22Rv1 (cell line): ENCODE data around the gene STARD10.

Source experiments
- H3K27ac ChIP-seq: fragments of 450-650 bp; 2 replicates; pipeline ENCODE4 v1.5.1; 2017
- ZFX ChIP-seq: fragments of 450-650 bp; IDR thresholded peaks from 2 replicates; pipeline ENCODE4 v1.6.1; 2017; ENCODE audit warnings: antibody characterized with exemption, borderline replicate concordance
- TF ChIP-seq, protein P1 (sequence below): fragments of 450-650 bp; IDR thresholded peaks from 2 replicates; pipeline ENCODE4 v1.5.1; 2017; ENCODE audit warnings: mild to moderate bottlenecking

The STARD10 gene

DNA sequence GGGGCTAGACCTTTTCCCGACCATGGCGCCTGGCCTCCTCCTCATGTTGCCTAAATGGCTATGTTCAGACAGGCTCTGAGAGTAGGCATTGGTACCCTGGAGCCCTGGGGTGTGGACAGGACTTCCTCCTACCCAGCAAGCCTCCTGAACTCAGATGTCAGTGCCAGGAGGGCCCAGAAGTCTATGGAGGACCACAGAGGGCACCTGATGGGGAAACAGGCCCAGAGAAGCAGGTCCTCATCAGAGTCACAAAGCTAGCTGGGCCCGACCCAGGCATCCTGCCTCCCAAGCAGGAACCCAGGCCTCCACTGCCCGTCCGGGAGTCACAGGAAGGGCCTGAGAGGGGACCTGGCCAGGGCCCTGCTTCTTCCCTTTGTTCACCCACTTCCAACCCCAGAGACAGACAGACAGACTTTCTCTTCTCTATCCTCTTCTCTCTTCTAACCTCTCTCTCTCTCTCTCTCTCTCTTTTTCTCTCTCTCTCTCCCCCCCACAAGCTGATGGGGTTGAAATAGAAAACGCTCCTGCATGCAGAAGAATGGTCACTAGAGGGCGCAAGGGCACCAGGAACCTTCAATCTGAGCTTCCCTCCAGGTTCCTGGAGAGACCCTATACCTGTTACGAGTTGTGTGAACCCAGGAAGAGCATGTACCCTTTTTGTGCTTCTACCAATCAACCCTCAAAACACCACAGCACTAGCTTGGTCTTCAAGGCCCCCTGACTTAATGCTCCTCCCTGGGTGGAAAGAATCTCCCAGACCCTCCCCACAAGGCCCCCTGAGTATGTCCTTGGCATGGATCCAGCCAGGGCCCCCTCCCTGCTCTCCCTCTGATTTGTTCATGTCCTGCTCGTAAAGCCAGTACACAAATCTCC lies 68.8 kb downstream of the STARD10 start:
- TF ChIP-seq ZFX = no peak
- TF ChIP-seq, protein P1, sequence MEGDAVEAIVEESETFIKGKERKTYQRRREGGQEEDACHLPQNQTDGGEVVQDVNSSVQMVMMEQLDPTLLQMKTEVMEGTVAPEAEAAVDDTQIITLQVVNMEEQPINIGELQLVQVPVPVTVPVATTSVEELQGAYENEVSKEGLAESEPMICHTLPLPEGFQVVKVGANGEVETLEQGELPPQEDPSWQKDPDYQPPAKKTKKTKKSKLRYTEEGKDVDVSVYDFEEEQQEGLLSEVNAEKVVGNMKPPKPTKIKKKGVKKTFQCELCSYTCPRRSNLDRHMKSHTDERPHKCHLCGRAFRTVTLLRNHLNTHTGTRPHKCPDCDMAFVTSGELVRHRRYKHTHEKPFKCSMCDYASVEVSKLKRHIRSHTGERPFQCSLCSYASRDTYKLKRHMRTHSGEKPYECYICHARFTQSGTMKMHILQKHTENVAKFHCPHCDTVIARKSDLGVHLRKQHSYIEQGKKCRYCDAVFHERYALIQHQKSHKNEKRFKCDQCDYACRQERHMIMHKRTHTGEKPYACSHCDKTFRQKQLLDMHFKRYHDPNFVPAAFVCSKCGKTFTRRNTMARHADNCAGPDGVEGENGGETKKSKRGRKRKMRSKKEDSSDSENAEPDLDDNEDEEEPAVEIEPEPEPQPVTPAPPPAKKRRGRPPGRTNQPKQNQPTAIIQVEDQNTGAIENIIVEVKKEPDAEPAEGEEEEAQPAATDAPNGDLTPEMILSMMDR = peak; percentile 86
- H3K27ac ChIP-seq = no peak overlapping the region

DNA sequence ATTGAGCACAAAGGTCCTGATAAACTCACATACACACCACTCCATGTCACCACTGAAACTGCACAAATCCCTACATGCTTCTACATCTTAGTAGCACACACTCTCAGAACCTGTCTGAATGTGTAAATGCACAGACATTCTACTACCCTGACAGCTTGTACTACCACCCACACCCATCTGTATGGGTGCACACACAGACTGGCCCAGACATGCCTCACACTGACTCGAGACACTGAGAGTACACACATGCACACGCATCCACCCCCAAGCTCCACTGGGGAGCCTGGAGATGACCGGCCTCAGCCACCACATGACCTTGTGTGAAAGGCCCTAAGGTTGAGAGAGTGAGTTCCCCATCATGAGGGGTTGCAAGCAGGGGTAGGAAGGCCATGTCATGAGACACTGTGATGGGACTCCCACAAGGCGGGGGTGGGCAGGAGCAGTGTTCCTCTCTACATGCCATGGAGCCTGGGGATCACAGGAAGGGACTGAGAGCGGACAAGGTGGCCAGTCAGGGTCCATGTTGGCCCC lies 69.8 kb downstream of the STARD10 start:
- no peak for TF ChIP-seq ZFX
- TF ChIP-seq, protein P1 = no peak

DNA sequence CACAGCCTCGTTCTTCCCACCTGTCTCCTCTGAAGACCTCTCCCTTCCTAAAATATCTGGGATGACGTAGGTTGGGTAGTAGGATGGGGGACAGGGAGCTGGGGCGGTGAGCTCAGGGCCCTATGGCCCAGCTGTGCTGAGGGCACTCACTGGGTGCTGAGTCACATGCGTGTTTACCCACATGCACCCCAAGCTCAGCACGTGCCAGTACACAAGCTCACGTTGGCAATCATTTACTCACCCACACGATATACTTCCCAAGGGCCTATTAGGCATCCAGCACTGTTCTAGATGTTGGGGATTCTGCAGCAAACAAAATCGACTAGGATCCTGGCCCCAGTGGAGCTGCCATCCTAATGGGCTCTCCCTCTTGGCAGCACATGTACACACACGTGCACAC lies 70.3 kb downstream of the STARD10 start:
- TF ChIP-seq ZFX = no peak
- TF ChIP-seq, protein P1 = no peak
- H3K27ac ChIP-seq = no peak overlapping the region

More for the DNA sequence above, 69.8 kb downstream of the STARD10 start:
- no peak overlapping the region for H3K27ac ChIP-seq

DNA sequence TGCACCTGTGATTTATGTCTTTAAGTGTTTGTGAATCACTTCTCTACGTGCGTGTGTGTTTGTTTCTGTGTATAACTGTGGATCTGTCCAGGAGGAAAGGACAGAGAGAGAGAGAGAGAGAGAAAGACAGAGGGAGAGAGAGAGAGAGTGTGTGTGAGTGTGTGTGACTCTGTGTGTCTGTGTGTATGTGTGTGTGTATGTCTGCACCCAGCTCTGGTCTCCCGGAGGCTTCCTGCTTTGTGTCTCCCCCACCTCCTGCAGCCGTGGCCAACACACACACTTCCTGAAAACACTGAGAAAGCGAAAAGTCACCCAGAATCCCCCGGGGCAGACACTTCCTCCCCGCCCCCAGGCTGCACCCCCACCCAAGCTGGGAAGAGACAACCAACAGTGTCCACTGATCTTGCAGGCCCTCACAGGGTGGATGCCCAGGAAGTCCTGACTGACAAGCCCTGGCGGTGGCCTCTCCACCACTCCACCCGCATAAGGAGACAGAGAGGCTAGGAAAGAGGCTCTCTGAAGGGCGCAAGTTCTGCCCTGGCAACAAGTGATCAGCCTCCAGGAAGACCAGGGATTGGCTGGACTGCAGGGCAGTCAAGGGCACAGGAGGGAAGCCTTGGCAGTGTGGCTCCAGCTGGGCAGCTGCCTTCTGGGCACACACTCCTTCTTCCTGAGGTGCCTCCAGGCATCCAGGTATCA lies 71.6 kb downstream of the STARD10 start:
- no peak for TF ChIP-seq ZFX
- TF ChIP-seq, protein P1 = no peak
- H3K27ac ChIP-seq = no peak overlapping the region

DNA sequence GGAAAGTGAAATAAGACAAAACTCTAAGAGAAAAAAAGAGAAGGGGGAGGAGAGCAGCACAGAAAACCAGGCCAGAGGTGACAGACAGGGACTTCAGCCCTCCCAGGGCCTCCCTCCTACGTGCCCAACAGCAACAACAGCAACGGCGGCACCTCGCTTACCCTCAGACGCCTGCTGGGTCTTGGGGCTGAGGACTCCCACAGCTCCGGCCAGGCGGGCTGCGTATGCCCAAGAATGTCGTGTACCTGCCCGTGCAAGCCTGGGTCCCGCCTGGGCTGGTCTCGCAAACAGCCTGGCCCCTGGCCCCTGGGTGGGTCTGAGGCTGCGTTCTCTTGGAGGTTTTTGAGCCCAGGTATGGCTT lies 72.2 kb downstream of the STARD10 start:
- TF ChIP-seq, protein P1 = no peak
- no peak for TF ChIP-seq ZFX
- H3K27ac ChIP-seq = no peak overlapping the region

DNA sequence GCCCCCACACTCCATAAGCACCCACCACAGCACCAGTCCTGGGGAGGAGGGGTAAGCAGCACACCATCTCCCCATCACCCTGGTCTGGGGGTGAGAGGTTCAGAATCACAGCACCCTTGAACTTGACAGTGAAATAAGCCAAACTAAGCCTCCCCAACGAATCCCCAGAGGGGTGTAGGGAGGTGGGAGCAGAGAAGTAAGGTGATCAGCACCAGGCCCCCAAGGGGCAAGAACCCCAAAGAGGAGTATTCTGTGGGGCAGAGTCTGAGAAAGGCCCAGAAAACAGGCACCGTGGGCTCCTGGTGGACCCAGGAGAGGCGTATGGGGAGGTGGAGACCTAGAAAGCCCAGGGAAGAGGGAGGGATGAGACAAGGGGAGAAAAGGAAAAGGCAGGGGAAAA lies 72.6 kb downstream of the STARD10 start:
- H3K27ac ChIP-seq = no peak overlapping the region

More for the DNA sequence above, 72.6 kb downstream of the STARD10 start:
- TF ChIP-seq, protein P1 = no peak
- no peak for TF ChIP-seq ZFX
